Gastrocnemius medialis (tissue), 4 donors: ENCODE data around the gene EGFLAM. TPM values are rescaled to one million over a fixed set of nuclear protein-coding genes. Genes with fewer than 3 reads are reported as not detected.

ENCODE experiments used
- ATAC-seq, 2 donors: fragments of 150-250 bp; one replicate each; pipeline ENCODE4 v1.9.1; 2016
- DNase-seq, 2 donors: peaks; one replicate each; pipeline ENCODE4 v3.0.0-alpha.2; 2019
- H3K27ac ChIP-seq, 4 donors: fragments of 200-600 bp; sonication (generic); 1 replicate in 1 of 4; 2 replicates in 3 of 4; pipeline ENCODE4 v1.5.1; 2016 to 2018; ENCODE audit warnings: mild to moderate bottlenecking in 2 of 4, moderate library complexity in 1 of 4
- H3K27me3 ChIP-seq, 3 donors: fragments of 200-600 bp; sonication (generic) in 2 of 3; 1 replicate in 1 of 3; 2 replicates in 2 of 3; pipeline versions ENCODE4 v1.5.1 to v1.6.0; 2016 to 2019; ENCODE audit warnings: mild to moderate bottlenecking in 1 of 3, moderate library complexity in 1 of 3
- H3K36me3 ChIP-seq, 2 donors: fragments of 200-600 bp; sonication (generic) in 1 of 2; one replicate each; pipeline ENCODE4 v1.5.1; 2017 to 2018
- H3K4me1 ChIP-seq, 2 donors: fragments of 200-600 bp; sonication (generic) in 1 of 2; one replicate each; pipeline ENCODE4 v1.5.1; 2016 to 2017; ENCODE audit warnings: mild to moderate bottlenecking in 2 of 2
- H3K4me3 ChIP-seq, 4 donors: fragments of 200-600 bp; sonication (generic) in 3 of 4; 1 replicate in 1 of 4; 2 replicates in 3 of 4; pipeline ENCODE4 v1.5.1; 2016 to 2019; ENCODE audit warnings: mild to moderate bottlenecking in 2 of 4
- H3K9me3 ChIP-seq, 3 donors: fragments of 200-600 bp; sonication (generic) in 2 of 3; 1 replicate in 1 of 3; 2 replicates in 2 of 3; pipeline ENCODE4 v1.5.1; 2016 to 2019
- POLR2A ChIP-seq, 2 donors: fragments of 450-650 bp; IDR thresholded peaks; one replicate each; pipeline ENCODE4 v1.6.1; 2017; ENCODE audit warnings: antibody characterized with exemption in 2 of 2, mild to moderate bottlenecking in 2 of 2, moderate library complexity in 2 of 2
- in situ Hi-C, 4 donors: fragments of 200-750 bp; cut with MboI; loops; one replicate each; pipeline versions ENCODE4 v1.15.0 to v1.8.0; 2017; ENCODE audit warnings: low sequenced_read_pairs in 4 of 4
- intact Hi-C: fragments of 100-400 bp; cut with DNase I; formaldehyde crosslinking; loops from one replicate; pipeline ENCODE4 v1.15.1; 2023; ENCODE audit warnings: low total_unique reads
- total RNA-seq, 4 donors: library from RNA; depleted of rRNA; stranded (reverse); fragments of >200 nt; gene quantifications; one replicate each; pipeline versions ENCODE4 v1.1.0 to v1.2.3, GENCODE V29; 2016
- TF ChIP-seq, protein P1 (sequence below), 5 experiments: fragments of 450-650 bp in 3 of 5; fragments of 200-600 bp in 2 of 5; sonication (generic) in 2 of 5; IDR thresholded peaks in 4 of 5; conservative IDR thresholded peaks in 1 of 5; 1 replicate in 4 of 5; 2 replicates in 1 of 5; pipeline ENCODE4 v1.5.1; 2016 to 2019; ENCODE audit warnings: antibody characterized with exemption in 5 of 5, mild to moderate bottlenecking in 3 of 5, moderate library complexity in 3 of 5

The EGFLAM gene
- total RNA-seq, 4 donors from 2014 or later: 19.2 to 36.4 (median 32.7) TPM

GRCh38 chr5:38500573-38501260, 242.4 kb downstream of the EGFLAM start:
- Histone ChIP-seq H3K4me3 (no peak overlapping the region), H3K36me3 (peaks cover 0 to 54% of the 10 kb centered on the region in 2 donors), H3K27me3 (no peaks in the 10 kb centered on the region), H3K27ac (no peak overlapping the region), H3K4me1 (no peaks in the 10 kb centered on the region), H3K9me3 (no peaks in the 10 kb centered on the region)
- TF ChIP-seq POLR2A (IDR thresholded peaks at IDR 0.05): no peak
- TF ChIP-seq, protein P1, sequence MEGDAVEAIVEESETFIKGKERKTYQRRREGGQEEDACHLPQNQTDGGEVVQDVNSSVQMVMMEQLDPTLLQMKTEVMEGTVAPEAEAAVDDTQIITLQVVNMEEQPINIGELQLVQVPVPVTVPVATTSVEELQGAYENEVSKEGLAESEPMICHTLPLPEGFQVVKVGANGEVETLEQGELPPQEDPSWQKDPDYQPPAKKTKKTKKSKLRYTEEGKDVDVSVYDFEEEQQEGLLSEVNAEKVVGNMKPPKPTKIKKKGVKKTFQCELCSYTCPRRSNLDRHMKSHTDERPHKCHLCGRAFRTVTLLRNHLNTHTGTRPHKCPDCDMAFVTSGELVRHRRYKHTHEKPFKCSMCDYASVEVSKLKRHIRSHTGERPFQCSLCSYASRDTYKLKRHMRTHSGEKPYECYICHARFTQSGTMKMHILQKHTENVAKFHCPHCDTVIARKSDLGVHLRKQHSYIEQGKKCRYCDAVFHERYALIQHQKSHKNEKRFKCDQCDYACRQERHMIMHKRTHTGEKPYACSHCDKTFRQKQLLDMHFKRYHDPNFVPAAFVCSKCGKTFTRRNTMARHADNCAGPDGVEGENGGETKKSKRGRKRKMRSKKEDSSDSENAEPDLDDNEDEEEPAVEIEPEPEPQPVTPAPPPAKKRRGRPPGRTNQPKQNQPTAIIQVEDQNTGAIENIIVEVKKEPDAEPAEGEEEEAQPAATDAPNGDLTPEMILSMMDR (IDR thresholded peaks at IDR 0.05 in 4 of 5, conservative IDR thresholded peaks at IDR 0.05 in 1 of 5): no peak
- no peak for ATAC-seq
- no peak for DNase-seq
- in situ Hi-C loops (no loop called here), intact Hi-C loops (no loop called here)

GRCh38 chr5:38506302-38506701, 247.9 kb downstream of the EGFLAM start:
- Histone ChIP-seq H3K4me3 (no peak overlapping the region), H3K9me3 (no peaks in the 10 kb centered on the region), H3K36me3 (peaks cover 0 to 49% of the 10 kb centered on the region in 2 donors), H3K27me3 (no peaks in the 10 kb centered on the region), H3K4me1 (no peaks in the 10 kb centered on the region), H3K27ac (no peak overlapping the region)
- intact Hi-C loops: no loop called here
- no peak for TF ChIP-seq POLR2A (IDR thresholded peaks at IDR 0.05)
- TF ChIP-seq, protein P1 (IDR thresholded peaks at IDR 0.05 in 4 of 5, conservative IDR thresholded peaks at IDR 0.05 in 1 of 5): no peak
- in situ Hi-C loops: no loop called here
- no peak for DNase-seq
- ATAC-seq: no peak

DNA sequence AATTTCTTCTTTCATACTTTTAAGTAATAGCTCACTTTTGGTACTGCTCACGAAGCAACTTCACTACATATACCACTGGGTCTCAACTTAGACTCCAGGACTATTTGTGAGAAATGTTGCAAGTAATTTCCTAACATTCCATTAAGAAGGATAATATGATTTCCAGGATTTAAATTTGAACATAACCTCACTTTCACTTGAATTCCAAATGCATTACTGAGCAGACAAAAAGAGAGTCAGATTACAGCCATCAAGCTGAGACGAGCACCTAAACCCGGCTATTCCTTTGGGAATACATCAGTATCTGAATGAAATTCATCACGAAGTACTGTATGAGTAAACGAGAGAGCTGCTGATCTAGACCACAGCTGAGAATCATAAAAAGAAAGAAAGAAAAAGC, 250.8 kb downstream of the EGFLAM start:
- H3K9me3 ChIP-seq: no peaks in the 10 kb centered on the region
- intact Hi-C loops (no loop called here), in situ Hi-C loops (no loop called here)
- no peak overlapping the region for H3K4me3 ChIP-seq
- peaks cover 0 to 49% of the 10 kb centered on the region in 2 donors for H3K36me3 ChIP-seq
- H3K4me1 ChIP-seq: no peaks in the 10 kb centered on the region
- no peaks in the 10 kb centered on the region for H3K27me3 ChIP-seq
- ATAC-seq: no peak
- no peak for DNase-seq
- TF ChIP-seq, protein P1 (IDR thresholded peaks at IDR 0.05 in 4 of 5, conservative IDR thresholded peaks at IDR 0.05 in 1 of 5): no peak
- no peak for TF ChIP-seq POLR2A (IDR thresholded peaks at IDR 0.05)
- H3K27ac ChIP-seq: no peak overlapping the region
